ENCODE data around the gene STXBP6.

Gene STXBP6

DNA sequence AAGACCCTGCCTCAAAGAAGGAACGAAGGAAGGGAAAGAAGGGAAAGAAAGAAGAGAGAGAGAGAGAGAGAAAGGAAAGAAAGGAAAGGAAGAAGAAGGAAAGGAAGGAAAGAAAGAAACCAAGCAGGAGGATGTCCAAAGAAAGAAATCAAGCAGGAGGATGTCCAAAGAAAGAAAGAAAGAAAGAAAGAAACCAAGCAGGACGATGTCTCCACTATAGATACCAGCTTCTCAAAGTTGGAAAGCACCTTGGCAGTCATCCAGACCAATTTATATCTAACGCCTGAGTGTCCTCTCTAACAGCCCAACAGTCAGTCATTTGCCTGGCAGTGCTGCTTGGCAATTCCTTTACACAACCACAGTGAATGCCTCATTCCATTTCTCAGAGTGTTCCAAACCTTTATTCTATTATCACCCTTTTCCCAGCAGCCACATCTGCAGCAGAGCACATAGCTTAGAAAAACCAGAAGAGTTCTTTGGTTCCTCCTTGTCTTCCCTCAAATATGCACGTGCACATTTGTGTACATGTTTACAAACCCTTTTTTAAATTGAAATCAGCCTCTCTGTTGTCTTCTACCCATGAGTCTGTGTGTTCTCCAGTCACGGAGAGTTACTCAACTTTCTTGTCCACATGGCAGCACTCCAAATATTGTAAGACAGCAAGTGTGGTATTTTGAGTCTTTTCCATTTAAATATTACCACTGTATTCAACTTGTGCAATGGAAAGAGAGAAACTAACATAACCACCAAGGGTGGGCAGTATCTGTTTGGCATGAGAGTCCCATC is 138.4 kb downstream of the STXBP6 start:
- no peak for DNase-seq

DNA sequence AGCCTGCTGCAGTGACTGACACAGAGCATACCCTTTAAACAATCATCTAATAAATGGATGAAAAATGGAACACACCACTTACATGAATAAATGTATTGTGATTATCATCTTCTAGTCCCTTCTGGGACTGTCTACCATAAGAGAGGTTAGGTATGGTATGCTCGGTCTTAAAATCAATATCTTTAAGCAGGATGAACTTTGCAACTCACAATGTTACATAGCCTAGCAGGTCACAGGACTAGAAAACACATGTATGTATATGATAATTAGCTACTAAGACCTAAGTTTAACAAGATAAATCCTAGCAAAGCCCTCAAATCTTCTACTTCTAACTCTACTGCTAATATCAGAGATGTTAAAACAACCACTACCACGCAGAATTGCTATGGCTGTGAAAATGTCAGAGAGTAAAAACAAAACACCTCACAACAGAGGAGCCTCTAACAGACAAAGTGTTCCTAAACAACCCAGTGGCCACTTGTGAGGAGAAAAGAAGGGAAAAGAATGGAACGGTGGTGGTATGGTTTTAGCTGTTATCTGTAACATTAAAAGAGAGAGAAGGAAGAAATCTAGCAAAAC is 139.4 kb downstream of the STXBP6 start:
- DNase-seq, result no peak

DNA sequence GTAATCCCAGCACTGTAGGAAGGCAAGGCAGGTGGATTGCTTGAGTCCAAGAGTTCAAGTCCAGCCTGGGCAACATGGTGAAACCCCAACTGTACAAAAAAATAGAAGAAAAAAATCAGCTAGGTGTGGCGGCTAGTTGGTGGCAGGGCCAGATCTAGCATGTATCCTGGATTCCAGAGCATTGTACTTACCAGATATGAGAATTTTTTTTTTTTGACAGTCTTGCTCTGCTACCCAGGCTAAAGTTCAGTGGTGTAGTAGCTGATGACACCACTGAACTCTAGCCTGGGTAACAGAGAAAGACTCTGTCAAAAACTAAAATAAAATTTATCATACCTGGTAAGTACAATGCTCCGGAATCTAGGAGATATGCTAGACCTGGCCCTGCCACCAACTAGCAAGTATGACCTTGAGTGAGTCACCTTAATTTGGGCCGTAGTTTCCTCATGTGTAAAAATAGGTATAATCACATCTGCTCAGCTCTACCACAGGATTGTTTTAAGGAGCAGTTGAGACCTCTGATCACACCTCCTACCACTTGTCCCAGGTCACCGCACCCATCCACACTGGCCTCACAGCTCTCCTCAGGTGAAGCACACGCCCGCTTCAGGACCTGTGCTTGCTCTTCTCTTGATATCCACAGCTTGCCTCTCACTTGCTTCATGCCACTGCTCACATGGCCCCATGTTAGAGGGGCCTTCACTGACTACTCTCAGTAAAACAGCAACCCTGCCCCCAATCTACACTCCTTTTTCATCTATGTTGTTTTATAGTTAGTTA is 140.2 kb downstream of the STXBP6 start:
- DNase-seq, result no peak

DNA sequence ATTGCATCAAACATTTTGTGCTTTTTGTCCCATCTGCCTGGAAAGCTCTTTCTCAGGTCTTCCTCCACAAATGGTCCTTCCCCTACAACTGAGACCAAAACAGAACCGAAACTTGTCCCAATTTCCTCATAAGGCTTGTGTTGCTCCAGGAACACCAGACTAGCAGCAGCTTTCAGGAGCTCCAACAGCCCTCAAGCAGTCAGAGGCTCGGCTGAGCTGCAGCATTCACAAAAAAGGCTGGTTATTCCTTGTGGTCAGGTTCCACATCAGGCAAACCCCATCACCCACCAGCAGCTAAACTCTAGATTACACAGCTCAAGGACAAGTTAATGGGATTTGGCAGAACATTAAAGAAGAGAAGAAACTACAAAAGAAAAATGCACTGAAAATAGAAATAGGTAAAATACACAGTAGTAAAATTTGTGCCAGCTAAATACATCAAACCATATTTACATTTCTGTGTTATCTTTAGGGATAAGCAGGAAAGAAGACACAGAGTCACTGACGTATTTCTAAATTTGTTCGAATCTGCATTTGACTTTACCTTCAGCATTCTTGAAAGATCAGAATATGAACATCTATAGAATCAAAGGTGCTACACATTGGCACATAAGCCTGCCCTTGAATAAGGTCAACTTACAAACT is 141.2 kb downstream of the STXBP6 start:
- DNase-seq, result no peak

DNA sequence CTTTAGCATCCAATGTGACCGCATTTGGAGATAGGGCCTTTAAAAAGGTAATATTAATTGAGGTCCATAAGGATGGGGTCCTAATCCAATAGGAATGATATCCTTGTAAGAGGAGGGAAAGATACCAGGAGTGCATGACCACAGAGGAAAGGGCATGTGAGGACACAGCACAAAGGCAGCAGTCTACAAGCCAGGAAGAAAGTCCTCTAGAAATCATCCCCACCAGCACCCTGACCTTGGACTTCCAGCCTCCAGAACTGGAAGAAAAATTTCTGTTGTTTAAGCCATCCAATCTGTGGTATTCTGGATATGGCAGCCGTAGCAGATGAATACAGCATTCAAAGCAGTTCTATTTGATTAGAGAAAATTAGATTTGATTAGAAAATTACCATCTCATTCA is 145.4 kb downstream of the STXBP6 start:
- no peak for DNase-seq

DNA sequence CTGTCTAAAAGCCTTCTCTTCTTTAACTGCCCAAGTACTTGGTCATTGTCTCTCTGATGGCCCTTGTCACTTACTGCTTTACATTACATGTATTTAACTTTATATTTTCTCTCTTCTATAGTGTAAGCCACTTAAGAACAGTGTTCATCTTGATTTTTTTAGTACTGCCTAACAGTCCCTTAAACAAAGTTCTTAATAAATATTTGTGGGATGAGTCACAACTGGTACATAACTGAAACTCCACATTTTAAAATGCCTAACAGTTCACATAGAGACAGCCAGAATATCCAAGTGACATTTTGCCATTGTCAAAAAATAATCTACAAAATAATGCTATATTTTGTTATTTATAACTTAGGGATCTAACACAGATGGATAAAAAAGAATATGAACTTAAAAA is 146.6 kb downstream of the STXBP6 start:
- no peak for DNase-seq

DNA sequence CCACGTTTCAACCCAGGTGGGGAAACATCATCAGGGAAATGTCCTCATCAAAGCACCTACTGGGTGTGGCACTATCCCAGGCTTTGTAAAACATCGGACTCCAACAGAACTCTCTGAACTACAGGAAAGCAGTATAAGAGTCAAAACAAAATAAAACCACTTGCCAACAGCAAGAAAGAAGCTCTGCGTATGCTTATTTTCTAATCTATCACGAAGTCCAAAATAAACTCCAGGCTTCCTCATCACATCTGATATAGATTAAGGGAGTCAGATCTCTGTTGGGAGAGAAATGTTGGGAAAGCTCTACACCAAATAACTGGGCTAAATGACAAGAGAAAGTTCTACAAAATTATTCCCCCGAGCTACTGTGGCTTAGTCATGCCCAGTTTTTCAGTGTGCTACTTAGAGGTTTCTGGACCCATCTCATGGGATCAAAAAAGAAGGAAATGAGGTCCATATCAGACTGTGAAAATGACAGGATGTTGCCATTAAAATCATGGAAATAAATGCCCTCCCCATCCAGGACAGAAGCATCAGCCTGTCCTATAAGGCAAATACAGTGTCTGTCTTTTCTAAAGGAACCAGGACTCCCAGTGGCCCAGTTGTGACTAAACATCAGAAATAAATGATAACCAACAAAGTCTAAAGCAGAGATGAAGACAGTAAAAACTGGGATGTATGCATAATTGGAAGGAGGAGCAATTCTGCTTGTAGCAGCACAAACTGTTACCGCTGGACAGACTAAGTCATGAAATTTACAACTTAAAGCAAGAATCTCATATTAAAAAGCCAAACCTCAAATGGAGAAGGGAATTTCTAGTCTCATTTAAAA is 149.5 kb downstream of the STXBP6 start:
- DNase-seq, result peak; percentile 58

DNA sequence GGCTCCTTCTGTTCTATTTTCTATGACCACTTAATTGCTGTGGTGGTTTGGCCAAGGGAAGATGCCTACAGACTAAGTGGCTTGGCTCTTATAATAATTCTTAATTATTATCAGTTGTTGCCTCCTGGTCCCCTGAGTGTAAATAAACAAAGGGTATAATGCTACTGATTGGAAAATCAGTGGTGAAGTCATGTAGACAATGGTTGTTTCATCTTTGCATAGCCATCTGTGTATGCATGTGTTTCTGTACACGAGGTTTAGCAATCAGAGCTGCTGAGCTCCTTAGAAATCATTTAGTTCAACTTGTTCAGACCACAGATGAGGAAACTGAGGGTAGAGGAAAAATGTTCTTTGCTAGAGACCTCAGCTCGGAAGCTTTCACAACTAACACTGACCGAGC is 152.2 kb downstream of the STXBP6 start:
- no peak for DNase-seq

DNA sequence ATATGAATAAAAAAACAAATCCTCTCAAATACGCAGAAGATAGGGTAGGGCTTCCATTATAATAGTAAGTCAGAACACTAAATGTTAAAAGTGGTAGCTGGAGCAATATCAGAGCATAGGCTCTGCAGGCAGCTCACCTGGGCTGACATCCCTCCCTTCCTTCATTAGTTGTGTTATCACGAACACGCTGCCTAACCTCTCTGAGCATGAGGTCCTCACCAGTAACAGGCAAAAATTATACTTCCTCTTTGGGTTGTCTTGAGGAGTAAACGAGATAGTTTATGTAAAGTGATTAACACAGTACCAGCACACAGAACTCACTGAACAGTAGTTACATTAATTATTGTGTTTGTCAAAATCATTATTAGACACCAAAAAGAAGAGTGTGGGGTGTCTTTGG is 154.3 kb downstream of the STXBP6 start:
- DNase-seq, result no peak

DNA sequence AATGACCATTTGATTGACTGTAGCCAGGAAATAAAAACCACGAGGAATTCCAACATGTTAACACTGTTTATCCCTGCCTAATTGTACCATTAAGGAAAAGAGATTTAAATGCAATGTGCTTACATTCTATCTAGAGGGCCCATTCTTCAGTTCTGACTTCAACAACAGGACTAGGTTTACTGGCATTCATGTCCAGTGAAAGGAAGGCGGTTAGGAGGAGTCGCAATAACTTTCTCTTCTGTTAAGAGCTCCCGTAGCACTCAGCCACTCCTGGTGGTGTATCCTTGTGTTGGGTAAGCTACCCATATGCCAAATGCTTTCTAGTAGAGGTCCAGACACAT is 154.7 kb downstream of the STXBP6 start:
- no peak for DNase-seq

DNA sequence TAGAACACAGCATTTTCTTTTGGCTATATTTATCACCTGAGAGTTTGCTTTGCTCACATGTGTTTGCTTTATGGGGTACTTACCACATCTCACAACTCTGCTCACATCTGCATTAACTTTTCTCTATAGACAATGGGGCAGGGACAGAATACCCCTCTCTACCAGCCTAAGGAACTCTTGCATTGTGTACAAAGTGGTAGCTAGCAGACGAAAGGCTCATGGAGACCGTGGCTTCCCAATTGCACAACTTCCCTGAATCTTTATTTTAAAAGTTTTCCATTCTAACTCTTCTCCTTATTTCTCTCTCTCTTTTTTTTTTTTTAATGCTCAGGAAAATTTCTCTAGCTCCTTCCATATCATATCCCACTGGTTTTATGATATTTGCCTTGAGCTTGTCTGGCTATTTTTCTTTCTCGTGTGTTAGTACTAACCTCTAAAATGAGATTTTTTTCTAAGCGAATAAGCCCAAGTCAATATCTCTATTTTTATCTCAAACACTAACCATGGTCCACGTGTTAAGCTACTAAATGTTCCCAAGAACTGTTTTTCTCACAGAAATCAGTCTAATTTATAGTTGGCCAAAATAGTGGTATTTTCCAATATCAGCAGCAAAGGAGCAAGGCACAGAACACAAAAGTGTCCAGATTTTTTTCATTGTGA is 155.2 kb downstream of the STXBP6 start:
- DNase-seq, result no peak

DNA sequence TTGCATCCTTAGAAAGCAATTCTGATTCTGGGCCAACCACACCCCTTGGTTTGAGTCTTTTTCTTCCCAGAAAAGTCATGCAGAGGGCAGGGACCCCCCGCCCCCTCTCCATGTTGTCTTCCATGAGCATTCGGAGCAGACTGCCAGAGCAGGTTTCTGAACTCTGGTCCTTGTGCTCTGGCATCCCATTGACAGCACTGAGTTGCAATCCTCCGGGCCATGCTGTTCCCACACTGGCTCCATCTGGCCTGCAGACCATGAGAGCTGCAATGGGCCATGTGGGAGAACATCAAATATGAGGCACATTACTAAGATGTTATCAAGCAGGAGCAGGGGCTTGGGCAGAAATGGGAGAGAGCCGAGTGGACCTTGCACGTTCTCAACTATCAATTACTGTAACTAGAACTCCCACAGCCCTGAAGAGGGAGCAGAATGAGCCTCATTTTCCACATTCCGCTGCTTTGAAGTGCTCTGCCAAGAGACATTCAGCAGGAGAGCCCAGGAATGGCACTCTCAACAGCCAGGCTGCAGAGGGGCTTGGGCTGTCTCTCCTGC is 157.4 kb downstream of the STXBP6 start:
- DNase-seq, result no peak

DNA sequence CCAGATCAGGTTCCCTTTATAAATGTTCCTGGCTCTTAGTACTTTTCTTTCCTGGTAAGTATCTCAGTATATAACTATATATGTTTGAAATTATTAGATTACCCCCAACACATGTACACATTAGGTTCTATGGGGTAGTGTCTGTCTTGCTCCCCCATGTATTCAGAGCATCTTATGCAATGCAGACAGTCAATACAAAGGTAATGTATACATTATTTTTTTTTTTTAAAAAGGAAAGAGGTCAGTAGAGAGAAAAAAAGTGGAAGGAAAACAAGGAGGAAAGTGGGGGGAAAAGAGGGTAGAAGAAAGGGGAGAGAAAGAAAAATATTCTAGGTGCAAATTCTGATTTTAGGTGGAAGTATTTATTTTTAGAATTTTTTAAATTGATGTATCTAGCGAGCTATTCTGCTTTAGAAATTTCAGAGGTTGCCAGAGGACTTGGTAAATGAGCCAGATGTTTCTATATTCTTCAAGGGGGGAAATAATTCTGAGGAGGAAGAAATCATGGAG is 157.9 kb downstream of the STXBP6 start:
- DNase-seq, result no peak

DNA sequence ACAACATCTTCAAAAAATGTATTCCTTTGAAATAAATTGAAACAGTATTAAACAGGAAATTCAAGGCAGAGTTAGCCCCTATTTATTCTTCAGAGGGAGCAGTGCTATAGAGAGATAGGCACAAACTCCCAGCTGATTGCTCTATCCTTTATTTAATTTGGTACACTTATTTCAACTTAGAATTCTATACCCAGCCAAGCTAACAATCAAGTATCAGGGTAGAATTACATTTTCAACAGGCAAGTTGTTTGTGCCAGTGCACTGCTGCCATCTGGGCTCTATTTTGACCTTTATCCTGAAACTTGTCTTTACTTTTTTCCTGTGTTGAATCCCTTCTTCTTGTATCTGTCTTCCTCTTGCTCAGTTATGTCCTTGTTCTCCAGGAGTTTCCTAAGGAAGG is 159.2 kb downstream of the STXBP6 start:
- DNase-seq, result no peak

DNA sequence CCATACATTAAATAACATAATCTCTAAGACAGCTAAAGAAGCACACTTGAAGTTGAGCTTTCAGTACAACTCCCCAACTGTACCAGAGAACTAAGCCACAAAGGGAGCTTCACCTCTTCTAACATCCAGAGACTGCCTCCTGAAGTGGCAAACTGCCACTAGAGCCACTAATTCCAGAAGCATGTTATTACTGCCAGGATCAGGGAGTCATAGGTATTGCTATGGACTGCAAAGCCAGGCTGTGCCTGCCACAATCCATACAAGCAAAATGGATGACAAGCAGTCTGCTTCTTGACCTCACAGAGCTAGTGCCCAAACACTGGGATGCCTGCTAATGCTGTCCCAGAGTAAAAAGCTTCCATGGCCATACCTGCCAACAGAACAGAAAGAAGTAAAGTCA is 160.1 kb downstream of the STXBP6 start:
- DNase-seq, result no peak

DNA sequence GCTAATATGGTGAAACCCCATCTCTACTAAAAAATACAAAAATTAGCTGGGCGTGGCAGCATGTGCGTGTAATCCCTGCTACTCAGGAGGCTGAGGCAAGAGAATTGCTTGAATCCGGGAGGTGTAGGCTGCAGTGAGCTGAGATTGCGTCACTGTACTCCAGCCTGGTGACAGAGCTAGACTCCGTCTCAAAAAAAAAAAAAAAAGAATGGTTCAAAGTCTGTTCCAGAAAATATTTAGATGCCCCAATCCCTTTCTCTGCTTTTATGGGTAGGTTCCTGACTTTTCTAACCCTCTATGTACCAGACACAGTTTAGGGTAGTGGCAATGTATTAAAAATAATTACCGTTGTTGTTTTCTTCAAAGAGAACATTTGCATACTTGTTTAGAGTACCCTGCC is 161.4 kb downstream of the STXBP6 start:
- no peak for DNase-seq

DNA sequence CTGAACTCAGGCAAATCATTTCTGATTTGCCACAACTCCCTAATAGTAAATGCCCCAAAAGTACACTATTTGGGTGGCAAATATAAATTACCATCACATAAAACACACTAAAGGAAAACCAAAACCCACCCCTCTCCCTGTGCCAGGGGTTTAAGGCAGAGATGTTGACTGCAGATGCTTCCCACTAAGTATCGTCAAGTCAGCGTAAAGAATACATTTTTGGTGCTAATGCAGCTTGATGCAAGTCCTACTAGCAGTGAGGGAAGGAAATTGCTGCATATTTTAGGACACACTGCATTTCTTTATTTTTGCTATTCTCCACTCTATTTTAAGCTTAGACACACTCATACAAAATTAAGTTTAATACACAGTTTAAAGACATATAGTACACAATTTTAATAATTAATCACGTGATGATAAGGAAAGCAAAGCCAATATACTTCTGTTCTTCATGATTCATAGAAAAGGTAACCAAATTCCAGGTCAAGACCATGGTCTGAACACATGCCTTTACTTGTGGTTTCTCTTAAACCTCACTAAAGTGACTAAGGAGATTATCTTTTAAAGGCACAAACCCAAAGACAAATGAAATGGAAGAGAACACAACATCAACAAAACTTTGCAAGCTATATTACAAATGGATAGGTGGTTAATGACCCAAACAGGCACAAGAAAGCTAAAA is 162.2 kb downstream of the STXBP6 start:
- DNase-seq, result no peak

DNA sequence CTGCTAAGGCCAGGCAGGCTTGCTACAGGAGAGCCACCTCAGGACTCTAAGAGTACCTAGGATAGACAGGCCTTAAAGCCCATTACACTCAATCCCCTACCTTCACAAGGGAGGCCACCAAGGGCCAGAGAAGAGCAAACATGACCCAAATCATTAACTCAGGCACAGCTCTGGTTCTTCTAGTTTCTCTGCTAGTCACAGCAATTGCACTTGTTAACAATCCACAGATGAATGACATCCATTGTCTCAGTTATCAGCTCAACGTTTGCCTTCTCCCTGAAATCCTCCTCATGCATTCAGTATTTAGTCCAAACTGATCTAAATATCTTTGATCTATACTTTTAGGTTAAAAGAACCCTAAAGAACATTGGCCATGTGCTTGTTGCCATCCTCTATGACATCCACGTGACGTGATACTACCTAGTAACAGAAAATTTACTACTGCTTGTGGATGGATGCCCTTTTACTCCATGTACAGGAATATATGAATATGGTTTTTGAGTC is 164.5 kb downstream of the STXBP6 start:
- no peak for DNase-seq

DNA sequence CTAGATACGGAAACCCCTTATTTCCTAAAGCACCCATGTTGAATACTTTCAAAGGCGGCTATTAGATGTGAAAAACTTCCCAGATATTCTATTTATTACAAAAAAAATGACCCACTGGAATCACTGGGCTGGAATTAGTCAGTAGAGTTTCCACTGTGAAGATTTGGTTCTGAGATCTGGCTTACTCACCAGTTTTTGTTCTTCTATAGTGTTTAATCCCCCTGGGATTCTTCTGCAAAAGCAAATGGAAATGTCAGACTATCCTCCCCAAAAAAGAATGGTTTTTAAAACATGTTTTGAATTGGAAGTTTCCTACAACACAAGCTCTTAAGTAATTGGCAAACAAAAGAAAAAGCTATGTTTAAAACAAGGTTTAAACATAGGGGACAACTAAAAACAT is 166.4 kb downstream of the STXBP6 start:
- no peak for DNase-seq

DNA sequence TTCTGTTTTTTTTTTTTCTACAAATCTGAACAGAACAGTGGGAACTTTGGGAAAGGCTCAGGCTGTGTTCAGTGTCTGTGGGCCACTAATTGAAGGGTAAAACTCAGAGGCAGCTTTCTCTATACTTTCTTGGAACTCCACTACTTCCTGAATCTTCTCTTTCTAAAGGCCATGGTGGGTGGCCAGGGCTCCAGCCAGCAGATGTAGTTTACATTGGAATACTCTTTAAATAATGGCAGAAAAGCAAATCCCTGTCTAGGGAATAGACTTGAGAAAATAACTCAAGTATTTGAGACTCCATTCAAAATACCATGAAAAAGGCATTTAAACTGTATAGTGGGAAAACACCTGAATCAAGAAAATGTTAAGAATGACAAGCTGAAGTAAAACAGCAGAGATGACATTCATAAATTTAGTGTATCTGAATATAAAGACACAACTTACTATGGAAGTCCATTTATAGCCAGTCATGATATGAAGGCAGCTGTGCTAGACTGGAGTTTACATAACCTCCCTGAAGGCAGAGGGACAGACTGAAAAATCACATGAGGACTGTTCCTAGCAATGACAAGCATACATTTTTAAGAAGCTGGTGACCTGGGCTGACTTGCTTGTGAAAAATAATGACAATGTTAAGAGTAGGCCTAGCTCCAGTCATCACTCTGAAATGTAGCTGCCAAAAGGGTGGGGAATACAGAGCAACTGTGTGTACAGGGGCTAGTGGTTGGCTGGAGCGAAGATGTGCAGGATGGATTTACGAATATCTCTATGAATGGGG is 168.6 kb downstream of the STXBP6 start:
- DNase-seq, result peak; percentile 58

Measured in right forelimb (tissue), 1 donor.